Keratinocyte (primary cell): Measurements from ENCODE around the gene PSMA8.

Experiments used
- EZH2 ChIP-seq: IDR thresholded peaks from one replicate; pipeline ENCODE4 v1.6.1; 2012; ENCODE audit warnings: inconsistent platforms, mild to moderate bottlenecking, low read length, moderate library complexity
- TF ChIP-seq, protein P1 (sequence below), 3 experiments: IDR thresholded peaks in 1 of 3; conservative IDR thresholded peaks in 1 of 3; optimal IDR thresholded peaks in 1 of 3; 2 replicates in 2 of 3; 3 replicates in 1 of 3; pipeline versions ENCODE3 to v1.5.1; 2011; ENCODE audit warnings: low read length in 3 of 3, mild to moderate bottlenecking in 3 of 3, moderate library complexity in 2 of 3, control low read depth in 1 of 3, inconsistent platforms in 1 of 3; ENCODE audit not compliant: insufficient read depth in 2 of 3; ENCODE audit errors: extremely low read depth in 1 of 3

DNA sequence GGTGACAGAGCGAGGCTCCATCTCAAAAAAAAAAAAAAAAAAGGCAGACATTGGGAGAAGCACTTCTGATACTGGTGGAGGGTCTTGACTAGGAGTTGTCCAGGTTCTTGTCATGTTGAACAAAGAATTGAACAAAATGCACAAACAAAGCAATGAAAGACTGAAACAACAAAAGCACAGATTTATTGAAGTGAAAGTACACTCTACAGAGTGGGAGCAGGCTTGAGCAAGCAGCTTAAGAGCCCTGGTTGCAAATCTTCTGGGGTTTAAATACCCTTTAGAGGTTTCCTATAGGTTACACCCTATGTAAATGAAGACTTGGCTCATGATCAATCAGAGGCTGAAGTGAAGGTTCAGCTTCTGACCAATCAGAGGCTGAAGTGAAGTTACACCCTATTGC, 36.8 kb upstream of the PSMA8 start:
- TF ChIP-seq, protein P1, sequence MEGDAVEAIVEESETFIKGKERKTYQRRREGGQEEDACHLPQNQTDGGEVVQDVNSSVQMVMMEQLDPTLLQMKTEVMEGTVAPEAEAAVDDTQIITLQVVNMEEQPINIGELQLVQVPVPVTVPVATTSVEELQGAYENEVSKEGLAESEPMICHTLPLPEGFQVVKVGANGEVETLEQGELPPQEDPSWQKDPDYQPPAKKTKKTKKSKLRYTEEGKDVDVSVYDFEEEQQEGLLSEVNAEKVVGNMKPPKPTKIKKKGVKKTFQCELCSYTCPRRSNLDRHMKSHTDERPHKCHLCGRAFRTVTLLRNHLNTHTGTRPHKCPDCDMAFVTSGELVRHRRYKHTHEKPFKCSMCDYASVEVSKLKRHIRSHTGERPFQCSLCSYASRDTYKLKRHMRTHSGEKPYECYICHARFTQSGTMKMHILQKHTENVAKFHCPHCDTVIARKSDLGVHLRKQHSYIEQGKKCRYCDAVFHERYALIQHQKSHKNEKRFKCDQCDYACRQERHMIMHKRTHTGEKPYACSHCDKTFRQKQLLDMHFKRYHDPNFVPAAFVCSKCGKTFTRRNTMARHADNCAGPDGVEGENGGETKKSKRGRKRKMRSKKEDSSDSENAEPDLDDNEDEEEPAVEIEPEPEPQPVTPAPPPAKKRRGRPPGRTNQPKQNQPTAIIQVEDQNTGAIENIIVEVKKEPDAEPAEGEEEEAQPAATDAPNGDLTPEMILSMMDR (optimal IDR thresholded peaks at IDR 0.05 in 1 of 3, IDR thresholded peaks at IDR 0.05 in 1 of 3, conservative IDR thresholded peaks at IDR 0.05 in 1 of 3; ENCODE audit: extremely low read depth in 1 of 3, insufficient read depth in 2 of 3, low read length in 3 of 3), result no peak
- no peak for TF ChIP-seq EZH2
